ENCODE results near the gene TEF.
A peak's percentile ranks its signal among the peaks of the same experiment; 100 is the strongest.

TEF gene, protein sequence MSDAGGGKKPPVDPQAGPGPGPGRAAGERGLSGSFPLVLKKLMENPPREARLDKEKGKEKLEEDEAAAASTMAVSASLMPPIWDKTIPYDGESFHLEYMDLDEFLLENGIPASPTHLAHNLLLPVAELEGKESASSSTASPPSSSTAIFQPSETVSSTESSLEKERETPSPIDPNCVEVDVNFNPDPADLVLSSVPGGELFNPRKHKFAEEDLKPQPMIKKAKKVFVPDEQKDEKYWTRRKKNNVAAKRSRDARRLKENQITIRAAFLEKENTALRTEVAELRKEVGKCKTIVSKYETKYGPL

DNA sequence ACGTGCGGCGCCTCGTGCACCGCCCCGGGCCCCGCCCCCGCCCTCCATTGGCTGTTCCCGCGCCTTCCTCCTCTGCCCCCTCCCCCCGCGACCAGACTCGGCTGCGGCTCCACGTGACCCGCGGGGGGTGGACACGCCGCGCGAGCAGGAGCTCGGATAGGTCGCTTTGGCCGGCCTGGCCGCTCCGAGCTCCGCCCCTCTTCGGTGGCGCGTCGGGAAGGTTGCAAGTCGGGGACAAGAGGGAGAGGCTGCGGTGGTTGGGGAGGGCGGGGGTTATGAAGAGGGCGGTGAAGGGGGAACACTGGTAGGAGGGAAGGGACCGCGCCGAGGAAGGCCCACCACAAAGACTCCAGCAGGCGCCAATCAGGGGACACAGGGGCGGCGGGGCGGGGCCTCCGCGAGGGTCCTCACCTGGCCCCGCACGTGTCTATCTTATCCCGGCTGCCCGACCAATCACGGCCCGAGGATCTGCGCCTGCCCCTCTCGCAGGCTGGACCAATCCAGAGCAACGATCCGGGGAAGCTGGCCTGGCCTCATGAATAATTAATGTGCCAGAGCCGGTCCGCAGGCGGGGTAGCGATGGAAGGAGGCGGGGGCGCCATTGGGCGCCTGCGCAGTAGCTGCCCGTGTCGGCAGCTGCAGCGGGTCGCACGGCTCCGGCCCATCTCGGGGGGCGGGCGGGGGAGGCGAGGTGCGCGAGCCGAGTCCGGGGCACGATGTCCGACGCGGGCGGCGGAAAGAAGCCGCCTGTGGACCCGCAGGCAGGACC is at the start of gene TEF:
TEF (plus strand) TSS at position 614 of the 769 bp plus-strand sequence; CDS start at position 717, 103 bp downstream.
- DNase-seq = peak; percentile 91

DNA sequence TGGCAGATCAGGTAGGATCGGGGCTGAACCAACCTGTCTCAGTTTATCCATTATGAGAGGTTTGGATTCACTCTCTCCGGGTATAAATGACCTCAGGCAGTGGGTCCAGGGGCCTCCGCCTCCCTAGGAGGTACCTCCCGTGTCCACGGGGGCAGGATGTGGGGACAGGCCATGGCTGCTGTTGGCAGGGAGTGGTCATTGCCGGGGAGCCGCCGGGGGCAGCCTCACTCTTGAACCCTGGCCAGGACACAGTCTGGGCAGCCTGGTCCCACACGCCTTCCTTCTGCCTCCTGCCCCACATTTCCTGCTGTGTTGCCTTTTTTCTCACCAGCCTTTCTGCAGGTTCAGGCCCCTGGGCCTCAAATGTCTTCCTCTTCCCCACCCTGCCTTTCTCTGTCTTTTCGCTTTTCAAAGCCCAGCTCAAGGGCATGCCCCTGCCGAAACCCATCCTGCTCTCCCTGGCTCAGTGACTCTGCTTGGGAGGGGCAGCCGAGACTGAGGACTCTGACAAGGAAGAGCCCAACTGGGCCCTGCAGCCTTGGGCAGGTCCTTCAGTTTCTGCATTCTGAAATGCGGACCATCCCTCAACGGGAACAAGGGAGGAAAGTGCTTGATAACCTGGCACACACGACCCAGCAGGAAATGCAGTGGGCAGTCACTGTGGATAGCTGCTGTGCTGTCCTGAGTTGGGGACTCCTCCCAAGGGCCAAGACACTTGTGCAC is 49.4 kb upstream of the TEF start:
- no peak for DNase-seq

DNA sequence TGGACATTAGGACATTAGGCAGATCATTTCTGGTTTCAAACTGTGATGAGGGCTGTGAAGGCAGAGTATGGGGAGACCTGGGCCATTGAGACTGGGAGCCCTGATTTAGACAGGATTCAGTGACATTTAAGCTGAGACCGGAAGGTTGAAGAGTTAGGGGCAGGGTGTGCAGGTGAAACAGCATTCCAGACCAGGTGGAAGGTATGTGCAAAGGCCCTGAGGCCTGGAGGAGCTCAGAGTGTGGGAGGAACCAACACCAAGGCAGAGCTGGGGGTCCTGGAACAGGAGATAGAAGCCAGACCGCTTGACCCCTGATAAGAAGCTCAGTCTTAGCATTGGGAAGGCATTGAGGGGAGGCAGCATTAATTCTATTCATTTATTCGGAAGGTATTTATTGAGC is 47.9 kb upstream of the TEF start:
- no peak for DNase-seq

DNA sequence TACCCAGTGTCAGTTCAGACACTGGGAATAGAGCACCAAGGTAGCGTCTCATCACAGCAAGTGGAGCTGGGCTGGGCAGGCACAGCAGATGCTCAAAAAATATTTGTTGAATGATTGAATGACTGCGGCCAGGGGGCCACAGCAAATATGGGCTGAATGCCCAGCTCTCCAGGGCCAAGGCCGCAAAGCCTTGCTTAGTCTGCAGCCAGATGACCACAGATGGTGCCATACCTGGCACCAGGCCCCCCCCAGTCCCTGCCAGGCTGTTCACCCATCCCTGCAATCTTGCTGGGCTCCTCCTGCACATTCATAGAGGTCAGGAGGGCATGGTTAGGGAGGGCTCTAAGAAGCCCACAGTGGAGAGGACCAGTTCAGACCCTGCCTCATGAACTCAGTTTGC is 47.5 kb upstream of the TEF start:
- no peak for DNase-seq

DNA sequence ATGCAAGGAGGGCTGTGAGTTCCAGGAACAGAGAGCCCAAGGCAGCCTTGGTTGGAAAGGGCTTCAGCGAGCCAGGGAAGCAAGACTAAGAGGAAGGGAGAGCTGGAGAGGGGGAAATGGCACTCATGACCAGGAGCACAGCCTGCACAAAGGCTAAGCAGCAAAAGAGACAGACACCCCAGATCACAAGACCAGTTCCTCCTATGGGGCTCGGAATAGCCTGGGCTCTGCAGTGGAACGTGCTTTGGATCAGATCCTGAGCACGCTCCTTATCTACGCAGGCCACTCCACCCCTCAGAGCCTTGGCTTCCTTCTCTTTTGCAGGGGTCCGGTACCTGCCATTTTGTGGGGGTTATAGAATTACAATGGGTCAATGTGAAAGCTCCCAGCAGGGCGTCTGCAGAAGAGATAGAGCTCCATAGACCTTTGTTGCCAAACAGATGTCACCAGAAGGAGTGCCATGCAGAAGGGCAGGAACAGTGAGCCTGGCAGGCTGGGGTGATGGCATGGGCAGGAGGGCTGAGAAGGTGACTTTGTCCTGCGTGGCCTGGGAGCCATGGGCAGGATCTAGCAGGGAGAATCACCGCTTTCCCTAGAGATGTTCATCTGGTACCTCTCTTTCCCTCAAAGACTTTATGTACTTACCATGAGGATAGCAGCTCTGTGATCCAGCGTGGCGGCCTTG is 46.6 kb upstream of the TEF start:
- DNase-seq = no peak

DNA sequence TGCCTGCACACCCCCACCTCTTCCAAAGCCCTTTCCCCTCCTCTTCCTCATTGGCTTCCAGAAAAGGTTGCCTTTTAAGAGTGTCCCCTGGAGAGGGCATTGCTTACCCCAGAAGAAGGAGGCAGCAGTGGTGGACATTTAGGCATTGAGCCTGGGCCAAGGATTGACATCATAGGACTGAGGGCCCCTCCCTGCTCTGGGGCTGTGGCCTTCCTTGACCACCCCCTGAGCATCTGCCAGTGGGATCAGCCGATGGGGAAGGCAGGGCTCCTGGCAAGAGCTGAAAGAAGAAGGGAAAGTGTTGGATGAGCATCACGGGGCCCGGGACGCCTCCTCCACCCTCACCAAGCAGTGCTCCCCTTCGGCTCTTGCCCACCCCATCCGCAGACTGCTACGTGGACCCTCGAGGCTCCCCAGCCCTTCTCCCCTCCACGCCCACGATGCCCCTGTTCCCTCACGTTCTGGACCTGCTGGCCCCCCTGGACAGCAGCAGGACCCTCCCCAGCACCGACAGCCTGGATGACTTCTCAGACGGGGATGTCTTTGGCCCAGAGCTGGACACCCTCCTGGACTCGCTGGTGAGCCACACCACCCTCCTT is 43.0 kb upstream of the TEF start:
- no peak for DNase-seq

DNA sequence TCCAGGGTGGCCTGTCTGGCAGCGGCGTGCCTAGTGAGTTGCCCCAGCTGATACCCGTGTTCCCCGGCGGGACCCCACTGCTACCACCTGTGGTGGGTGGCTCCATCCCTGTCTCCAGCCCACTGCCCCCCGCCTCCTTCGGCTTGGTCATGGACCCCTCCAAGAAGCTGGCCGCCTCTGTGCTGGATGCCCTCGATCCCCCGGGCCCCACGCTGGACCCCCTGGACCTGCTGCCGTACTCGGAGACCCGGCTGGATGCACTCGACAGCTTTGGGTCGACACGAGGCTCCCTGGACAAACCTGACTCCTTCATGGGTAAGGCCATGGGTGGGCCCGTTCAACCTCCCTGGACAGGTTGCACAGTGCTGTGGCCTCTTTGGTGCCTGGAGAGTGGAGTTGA is 41.9 kb upstream of the TEF start:
- no peak for DNase-seq

DNA sequence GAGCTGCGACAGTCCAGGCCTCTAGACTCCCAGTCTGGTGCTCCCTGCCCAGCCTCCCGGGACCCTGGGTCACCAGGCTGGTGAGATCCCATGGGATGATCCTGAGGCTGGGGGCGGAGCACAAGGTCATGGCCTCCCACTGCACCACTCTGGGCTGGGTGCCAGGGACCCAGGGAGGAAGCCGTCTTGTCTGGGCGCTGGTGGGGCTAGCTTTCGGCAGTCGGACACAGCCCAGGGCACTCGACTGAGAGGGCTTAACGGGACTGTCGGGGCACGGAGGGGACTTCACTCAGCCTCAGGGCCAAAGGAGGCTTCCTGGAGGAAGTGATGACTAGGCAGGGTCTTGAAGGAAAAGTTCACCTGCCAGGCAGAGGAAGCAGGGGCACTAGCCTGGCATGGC is 41.4 kb upstream of the TEF start:
- no peak for DNase-seq

DNA sequence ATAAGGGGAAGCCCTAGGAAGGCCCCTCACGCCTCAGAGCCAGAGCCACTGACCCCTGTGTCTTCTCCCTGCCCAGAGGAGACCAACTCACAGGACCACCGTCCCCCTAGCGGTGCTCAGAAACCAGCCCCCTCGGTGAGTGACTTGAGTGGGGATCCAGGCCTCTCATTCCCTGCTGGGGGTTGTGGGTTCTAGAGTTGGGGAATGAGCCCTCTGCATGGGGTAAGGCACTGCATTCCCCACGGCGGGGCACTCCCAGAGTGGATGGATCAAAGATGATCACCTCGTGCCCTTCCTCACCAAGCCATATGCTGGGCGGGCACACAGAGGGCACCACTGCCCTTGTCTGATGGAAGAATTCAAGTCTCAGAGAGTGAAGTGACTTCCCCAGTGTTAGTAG is 40.7 kb upstream of the TEF start:
- DNase-seq = no peak

DNA sequence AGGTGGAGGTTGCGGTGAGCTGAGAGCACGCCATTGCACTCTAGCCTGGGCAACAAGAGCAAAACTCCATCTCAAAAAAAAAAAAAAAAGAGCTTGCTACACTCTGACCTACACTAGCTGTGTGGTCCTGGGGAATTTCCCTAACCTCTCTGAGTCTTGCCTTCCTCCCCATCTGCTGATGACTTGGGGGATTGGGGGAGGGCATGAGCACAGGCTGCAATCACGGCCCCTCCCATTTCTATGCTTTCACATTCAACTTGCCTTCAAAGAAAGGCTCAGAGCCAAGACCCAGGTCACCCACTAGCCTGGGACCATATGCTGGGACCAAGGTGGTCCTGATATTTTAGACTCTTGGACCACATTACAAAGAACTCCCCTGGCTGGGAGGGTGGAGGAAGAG is 39.8 kb upstream of the TEF start:
- DNase-seq = no peak

DNA sequence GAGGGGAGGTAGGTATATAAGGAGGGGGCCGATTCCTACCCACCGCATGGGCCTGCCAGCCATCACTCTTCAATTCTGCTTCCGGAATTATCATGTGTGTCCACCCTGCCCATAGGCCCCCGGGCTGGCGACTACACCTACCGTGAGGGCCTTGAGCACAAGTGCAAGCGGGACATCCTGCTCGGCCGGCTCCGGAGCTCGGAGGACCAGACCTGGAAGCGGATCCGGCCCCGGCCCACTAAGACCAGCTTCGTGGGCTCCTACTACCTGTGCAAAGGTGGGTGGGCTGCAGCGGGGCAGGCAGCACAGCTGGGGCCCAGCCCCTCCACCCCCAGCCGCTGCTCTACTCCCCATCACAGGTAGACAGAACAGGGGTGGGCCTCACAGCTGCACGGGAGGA is 38.4 kb upstream of the TEF start:
- DNase-seq = no peak

DNA sequence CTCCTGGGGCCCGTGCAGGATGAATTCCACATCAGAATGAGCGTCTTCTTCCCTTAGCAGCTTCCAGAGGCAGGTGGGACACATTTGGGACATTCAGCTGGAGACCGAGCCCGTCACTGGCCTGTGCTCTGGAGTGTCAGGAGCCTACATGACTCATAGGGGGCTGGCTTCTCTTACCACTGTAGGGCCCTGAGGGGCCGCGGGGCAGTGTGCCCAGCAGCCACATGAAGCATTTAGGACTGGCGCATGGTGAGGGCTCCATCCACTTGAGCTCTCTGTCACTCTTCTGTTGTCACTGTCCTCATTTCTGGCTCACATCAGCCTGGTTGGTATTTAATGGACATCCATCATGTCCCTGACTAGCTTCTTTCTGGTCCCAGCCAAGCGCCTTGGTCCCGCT is 38.0 kb upstream of the TEF start:
- no peak for DNase-seq

DNA sequence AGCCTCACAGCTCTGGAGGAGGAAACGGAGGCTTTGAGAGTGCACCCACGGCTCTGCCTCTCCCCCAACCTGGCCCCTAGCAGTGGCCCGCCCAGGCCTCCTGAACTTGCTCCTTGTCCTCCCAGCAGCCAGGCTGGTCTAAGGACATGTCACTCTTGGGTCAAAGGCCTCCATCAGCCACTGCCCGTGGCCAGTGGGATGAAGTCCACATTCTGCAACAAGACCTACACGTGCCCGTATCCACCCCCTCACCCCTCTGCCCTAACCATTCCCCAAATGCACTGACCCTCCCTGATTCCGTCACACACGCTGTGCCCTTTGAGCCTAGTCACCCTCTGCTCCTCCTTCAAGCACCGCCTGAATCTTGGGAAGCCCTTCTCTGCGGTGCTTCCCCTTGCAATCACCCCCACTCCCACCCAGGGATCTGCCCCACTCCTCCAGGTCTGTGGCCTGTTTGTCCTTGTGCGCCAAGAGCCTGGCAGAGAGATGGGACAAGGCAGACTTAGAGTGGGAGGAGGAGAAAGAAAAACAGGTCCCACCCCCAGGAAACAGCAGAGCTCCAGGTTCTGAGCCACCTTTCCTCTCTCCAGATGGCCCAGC is 37.5 kb upstream of the TEF start:
- DNase-seq = no peak

DNA sequence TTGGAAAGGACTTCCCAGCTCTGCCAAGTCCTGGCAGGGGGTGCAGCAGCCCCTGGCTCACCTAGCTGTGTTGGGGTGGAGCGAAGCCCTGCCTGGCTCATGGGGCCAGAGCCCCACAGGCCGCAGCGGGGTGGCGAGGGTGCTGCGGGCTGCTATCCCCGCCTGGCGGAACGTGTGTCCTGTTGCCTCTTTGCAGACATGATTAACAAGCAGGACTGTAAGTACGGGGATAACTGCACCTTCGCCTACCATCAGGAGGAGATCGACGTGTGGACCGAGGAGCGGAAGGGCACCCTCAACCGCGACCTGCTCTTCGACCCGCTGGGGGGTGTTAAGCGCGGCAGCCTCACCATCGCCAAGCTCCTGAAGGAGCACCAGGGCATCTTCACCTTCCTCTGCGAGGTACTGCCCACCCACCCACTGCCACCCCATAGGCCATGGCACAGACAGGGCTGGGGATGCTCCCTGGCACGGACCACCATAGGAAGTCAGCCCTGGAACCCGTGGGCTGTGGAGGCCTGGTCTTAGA is 35.9 kb upstream of the TEF start:
- no peak for DNase-seq

DNA sequence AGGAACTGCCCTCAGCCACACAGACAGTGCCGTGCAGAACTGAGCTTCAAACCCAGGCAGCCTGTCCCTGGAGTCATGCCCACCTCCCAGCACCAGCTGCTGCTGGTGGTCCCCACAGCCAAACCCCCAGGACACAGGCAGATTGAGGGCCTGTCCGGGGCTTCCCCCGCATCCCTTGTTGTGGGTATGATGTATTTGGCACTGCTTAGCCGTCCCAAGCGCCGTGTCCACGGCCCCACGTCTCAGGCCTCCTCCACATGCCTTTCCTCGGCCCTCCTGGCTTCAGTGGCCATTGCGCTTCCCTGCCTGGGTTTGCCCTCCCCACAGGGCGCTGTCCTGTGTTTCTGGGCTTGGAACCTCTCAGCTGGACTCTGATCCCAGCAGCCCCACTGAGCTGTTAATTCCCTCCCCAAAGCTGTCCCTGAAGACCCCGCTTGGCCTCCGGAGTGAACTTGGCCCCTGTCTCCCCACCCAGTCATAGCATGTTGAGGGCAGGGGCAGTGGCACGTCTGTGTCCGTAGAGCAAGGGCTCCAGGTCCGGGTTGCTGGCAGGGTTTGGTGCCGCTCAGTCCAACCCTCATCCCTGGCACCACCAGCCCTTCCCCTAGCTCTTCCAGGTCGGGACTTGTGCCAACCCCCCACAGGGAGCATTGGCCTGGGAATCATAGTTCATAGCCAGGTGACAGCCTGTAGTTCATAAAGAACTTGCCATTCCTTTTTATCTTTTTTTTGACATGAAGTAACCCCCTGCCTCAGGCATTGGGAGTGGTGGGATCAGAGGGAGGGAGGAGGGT is 34.5 kb upstream of the TEF start:
- DNase-seq = no peak

DNA sequence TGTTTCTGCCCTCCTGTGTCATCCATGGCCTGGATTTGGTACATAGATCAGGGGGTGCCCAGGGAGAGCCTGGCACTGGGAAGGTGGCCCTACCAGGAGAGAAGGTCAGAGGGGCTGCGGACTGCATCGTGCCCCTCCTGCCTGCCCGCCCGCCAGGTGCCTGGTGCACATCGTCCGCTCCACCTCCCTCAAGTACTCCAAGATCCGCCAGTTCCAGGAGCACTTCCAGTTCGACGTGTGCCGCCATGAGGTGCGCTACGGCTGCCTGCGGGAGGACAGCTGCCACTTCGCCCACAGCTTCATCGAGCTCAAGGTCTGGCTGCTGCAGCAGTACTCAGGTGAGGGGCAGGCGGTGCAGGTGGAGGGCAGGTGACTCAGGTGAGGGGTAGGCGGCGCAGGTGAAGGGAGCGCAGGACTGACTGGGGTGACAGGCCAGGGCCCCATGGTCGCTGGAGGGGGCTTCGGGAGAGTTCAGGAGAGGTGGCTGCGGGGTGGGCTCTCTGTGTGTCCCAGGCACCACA is 32.7 kb upstream of the TEF start:
- no peak for DNase-seq

DNA sequence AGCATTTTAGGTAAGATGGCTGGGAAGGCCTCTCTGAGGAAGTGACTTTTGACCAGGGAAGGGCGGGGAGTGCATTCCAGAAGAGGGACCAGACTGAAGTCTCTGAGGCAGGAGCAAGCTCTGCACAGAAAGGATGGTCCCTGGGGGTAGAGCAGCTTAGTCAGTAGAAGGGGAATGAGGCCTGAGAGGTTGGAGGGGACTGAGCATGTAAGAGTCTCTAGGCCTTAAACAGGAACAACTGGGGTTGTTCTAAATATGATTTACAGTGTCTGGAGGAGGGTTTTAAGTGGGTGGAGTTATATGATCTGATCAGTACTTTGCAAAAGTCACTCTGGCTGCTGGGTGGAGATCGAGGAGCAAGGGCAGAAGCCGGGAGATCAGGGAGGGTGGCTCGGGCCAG is 31.7 kb upstream of the TEF start:
- no peak for DNase-seq

DNA sequence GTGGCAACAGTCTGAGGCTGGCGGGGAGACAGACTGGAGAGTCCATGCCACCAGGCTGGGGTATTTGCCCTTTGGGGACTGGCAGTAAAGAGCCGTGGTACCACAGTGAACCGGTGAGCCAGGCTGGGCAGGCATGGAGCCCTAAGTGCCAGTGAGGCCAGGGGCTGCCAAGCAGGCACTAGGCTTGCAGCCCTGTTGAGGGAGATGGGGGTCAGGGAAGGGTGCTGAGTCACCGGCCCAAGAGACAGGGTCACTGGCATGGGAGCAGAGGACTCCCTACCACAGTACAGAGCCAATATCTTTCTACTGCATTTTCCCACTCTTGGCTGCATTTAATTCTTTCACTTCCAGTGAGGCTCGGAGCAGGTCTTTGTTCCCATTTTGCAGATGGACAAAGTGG is 30.7 kb upstream of the TEF start:
- no peak for DNase-seq

DNA sequence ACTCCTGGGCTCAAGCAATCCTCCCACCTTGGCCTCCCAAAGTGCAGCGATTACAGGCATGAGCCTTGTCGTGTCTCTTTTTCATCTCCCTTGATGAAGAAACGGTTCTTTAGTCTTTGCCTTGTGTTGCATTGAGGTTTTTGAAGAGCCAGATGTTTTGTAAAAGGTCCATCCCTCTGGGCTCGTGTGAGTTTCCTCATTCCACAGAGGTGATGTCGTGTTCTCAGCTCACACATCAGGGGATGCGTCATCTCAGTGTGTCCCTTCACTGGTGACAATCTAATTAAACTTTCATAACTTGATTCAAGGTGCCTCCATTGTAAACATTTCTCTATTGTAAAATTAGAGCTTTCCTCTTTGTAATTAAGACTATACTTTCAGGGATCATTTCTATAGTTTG is 29.7 kb upstream of the TEF start:
- DNase-seq = no peak

DNA sequence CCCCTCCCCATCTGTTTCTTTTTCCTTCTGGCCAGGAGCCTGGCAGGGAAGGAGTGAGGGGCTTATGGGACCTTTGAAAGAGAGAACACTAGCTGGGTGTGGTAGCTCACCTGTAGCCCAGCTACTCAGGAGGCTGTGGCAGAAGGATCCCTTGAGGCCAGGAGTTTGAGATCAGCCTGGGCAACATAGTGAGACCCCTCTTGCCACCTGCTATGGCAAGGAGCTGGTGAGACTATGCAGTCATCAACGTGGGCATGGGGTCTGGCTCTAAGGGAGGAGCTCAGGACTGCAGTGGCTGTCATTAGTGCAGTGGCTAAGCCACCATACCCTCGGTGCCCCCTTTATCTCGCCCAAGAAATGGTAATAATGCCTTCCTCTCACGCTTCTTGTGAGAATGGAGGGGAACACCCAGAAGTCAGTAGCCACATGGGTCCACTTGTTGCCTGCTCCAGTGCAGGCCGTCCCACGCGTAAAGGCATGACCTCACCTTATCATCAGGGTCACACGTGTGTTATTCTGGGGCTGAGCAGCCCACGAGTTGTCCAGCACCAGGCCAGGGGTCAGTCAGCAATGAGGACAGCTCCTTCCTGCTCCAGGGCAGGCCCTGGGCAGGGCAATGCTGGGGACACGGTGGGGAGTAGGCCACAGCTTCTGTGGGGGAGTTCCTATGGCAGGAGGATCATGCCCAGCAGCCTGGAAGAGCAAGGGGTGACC is 27.7 kb upstream of the TEF start:
- DNase-seq = no peak

DNA sequence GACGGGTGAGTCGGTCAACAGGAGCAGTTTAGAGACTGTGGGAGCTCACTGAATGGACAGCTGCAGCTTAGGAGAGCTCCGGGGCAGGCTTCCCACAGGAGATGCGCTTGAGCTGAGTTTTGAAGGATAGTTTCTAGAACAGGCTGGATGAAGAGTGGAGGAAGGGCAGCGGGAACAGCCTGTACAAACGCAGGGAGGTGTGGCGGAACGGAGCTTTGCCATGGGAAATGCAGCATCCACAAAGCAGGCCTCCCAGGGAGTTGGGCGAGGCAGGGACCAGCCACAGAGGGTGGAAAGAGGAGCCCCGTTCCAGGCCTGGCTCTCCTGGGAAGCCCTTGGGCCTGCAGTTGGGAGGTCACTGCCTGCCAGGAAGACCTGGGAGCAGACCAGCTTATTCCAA is 26.8 kb upstream of the TEF start:
- DNase-seq = no peak
